Measurements from ENCODE around the gene PAOX.

The PAOX gene

GRCh38 chr10:133336118-133336576 is 42.9 kb upstream of the PAOX start:
- DNase-seq (ENCODE audit: extremely low read depth, low read depth): no peak
- no peak for TF ChIP-seq CTCF (IDR thresholded peaks at IDR 0.05; ENCODE audit: low read depth, low read length, missing control alignments)
- no peak overlapping the region for H3K4me3 ChIP-seq (replicated peaks; ENCODE audit: low read depth, low read length)

- H3K4me3 ChIP-seq (replicated peaks; ENCODE audit: low read depth, low read length): no peak within 1 kb of the TSS; the same call in 1 of the 2 replicates
- no peak for TF ChIP-seq CTCF (IDR thresholded peaks at IDR 0.05; ENCODE audit: low read depth, low read length, missing control alignments)
- no peak for DNase-seq (ENCODE audit: extremely low read depth, low read depth)
These were observed 42.3 kb upstream of the PAOX start, which contains the start of gene CALY for GRCh38 chr10:133336577-133337369. CALY (minus strand) TSS chr10:133336896; CDS start chr10:133328989, 7,907 bp downstream.

- TF ChIP-seq CTCF (IDR thresholded peaks at IDR 0.05; ENCODE audit: low read depth, low read length, missing control alignments): no peak
- no peak overlapping the region for H3K4me3 ChIP-seq (replicated peaks; ENCODE audit: low read depth, low read length)
- DNase-seq (ENCODE audit: extremely low read depth, low read depth): no peak
These were observed 41.7 kb upstream of the PAOX start for GRCh38 chr10:133337370-133337725.

- DNase-seq (ENCODE audit: extremely low read depth, low read depth): no peak
- H3K4me3 ChIP-seq (replicated peaks; ENCODE audit: low read depth, low read length): no peak overlapping the region
- no peak for TF ChIP-seq CTCF (IDR thresholded peaks at IDR 0.05; ENCODE audit: low read depth, low read length, missing control alignments)
These were observed 40.7 kb upstream of the PAOX start for GRCh38 chr10:133338080-133339071.

DNA sequence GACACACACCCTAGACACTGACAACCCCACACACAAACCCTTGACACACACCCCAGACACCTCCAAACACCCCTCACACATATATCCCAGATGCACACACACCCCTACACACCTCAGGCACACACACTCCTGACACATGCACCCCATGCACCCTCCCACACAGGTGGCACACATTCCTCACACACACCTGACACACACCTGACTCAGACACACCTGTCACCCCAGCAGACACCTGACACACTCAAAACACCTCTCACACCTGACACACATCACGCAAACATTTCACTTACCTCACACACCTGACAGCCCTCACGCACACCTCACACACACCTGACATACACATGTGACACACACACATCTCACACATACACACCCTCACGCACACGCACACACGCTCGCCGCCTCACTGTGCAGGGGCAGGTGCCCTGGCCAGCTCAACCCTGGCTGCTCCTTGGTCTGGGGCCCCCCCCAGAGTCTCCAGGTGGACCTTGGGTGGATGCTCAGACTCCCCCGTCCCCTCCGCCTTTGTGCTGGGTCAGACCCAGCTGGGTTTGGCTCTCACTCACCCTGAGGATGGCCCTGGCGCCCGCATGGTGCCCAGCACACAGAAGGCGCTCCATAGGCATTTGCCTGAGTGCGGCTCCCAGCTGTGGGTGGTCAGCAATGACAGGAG is 39.2 kb upstream of the PAOX start:
- DNase-seq (ENCODE audit: extremely low read depth, low read depth): no peak
- no peak overlapping the region for H3K4me3 ChIP-seq (replicated peaks; ENCODE audit: low read depth, low read length)
- no peak for TF ChIP-seq CTCF (IDR thresholded peaks at IDR 0.05; ENCODE audit: low read depth, low read length, missing control alignments)

DNA sequence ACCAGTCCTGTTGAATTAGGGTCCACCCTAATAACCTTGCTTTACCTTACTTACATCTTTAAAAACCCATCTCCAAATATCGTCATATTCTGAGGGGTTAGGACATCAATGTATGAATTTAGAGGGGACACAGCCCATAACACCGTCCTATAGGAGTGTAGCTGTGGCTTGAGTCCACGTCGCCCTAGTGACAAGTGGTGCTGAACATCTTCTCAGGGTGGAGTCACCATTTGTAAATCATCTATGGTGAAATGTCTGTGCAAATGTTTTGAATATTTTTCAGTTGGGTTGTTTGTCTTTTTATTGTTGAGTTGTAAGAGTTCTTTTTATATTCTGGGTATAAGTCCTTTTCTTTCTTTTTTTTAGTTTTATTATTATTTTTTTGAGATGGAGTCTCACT is 37.1 kb upstream of the PAOX start:
- H3K4me3 ChIP-seq (replicated peaks; ENCODE audit: low read depth, low read length): no peak overlapping the region
- no peak for TF ChIP-seq CTCF (IDR thresholded peaks at IDR 0.05; ENCODE audit: low read depth, low read length, missing control alignments)
- DNase-seq (ENCODE audit: extremely low read depth, low read depth): no peak
